Cardiac muscle cell (in vitro differentiated cells and primary cell): ENCODE data around the gene METTL1. TPM values are rescaled to one million over a fixed set of nuclear protein-coding genes. Genes with fewer than 3 reads are reported as not detected.
A peak's percentile ranks its signal among the peaks of the same experiment; 100 is the strongest.

Experiments used
- DNase-seq, 2 donors: peaks; one replicate each; pipeline versions ENCODE4 v3.0.0 to v3.0.0-alpha.2; 2010 to 2017; ENCODE audit warnings: low read depth in 1 of 2, low spot score in 1 of 2
- H3K27ac ChIP-seq: fragments of 200-600 bp; sonication (generic); 2 replicates; pipeline ENCODE4 v1.5.1; 2016
- H3K27me3 ChIP-seq: fragments of 200-600 bp; sonication (generic); 2 replicates; pipeline ENCODE4 v1.6.0; 2016; ENCODE audit warnings: control low read depth
- H3K36me3 ChIP-seq: fragments of 200-600 bp; sonication (generic); 2 replicates; pipeline ENCODE4 v1.5.1; 2016; ENCODE audit warnings: control low read depth
- H3K4me1 ChIP-seq: fragments of 200-600 bp; sonication (generic); 2 replicates; pipeline ENCODE4 v1.8.1; 2017; ENCODE audit warnings: low read depth, mild to moderate bottlenecking, mixed run types
- H3K4me3 ChIP-seq: fragments of 200-600 bp; sonication (generic); 2 replicates; pipeline ENCODE4 v1.5.1; 2016; ENCODE audit warnings: mild to moderate bottlenecking
- H3K9me3 ChIP-seq: fragments of 200-600 bp; sonication (generic); 2 replicates; pipeline ENCODE4 v1.5.1; 2017; ENCODE audit warnings: low read depth, mild to moderate bottlenecking, control low read depth
- CTCF ChIP-seq: IDR thresholded peaks from 2 replicates; pipeline ENCODE4 v1.5.1; 2012; ENCODE audit warnings: low read depth, mild to moderate bottlenecking, low read length
- polyA plus RNA-seq: library from polyadenylated mRNA; unstranded; fragments of >200 nt; fragmentation: Nextera tagmentation; extraction: Ambion mirVana; gene quantifications from 2 replicates; pipeline ENCODE4 v1.2.1, GENCODE V29; 2016
- total RNA-seq: library from RNA; depleted of rRNA; stranded (reverse); fragments of >200 nt; gene quantifications from 2 replicates; pipeline ENCODE4 v1.2.3, GENCODE V29; 2016

The METTL1 gene
- total and polyA plus RNA-seq, 2 experiments from 2014 or later = 8.1 to 21.6 TPM

- Histone ChIP-seq H3K4me1 (no peaks in the 10 kb centered on the region), H3K9me3 (no peaks in the 10 kb centered on the region), H3K27ac (no peak overlapping the region), H3K36me3 (no peaks in the 10 kb centered on the region), H3K4me3 (no peak overlapping the region), H3K27me3 (peaks cover 99% of the 10 kb centered on the region)
- no peak for DNase-seq
- TF ChIP-seq CTCF = no peak
These were observed 39.6 kb downstream of the METTL1 start for GRCh38 chr12:57732270-57732669.

- Histone ChIP-seq H3K27me3 (peaks cover 99% of the 10 kb centered on the region), H3K27ac (no peak overlapping the region), H3K9me3 (no peaks in the 10 kb centered on the region), H3K36me3 (no peaks in the 10 kb centered on the region), H3K4me3 (no peak overlapping the region), H3K4me1 (no peaks in the 10 kb centered on the region)
- no peak for DNase-seq
- TF ChIP-seq CTCF = no peak
These were observed 40.4 kb downstream of the METTL1 start for GRCh38 chr12:57731411-57732080.

DNA sequence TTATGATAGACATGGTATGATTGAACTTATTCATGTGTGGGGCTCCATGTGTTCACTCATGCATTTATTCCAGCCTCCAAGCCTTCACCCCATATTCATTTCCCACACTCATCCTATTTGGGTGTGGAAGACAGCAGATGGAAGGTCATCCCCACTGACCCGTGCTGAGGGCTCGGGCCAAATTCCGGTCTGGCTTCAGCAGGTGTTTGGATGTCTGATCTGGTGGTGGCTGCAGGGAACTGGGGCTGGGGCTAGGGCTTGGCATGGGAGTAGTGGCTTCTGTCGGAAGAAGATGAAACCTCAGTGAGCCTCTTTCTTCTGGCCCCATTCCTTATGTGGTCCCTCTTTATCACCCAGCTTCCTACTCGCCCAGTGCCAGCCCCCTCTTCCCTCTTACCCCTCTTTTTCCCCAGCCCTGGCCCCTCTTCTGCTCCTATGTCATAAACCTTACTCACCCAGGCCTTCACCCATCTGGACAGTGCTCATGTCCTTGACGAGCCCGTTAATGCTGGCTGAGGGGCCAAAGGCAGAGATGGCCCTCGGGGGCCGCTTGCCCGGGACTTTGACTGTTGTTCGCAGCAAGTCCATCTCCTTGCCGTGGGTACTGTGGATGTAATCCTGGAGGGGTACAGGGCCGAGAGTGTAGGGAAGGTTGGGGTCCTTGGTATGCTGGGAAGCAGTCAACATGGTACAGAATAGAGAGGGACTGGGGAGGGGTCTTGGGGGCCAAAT lies 41.4 kb downstream of the METTL1 start:
- Histone ChIP-seq H3K27me3 (peaks cover 99% of the 10 kb centered on the region), H3K4me1 (peaks cover 4% of the 10 kb centered on the region), H3K9me3 (no peaks in the 10 kb centered on the region), H3K4me3 (no peak overlapping the region), H3K27ac (no peak overlapping the region), H3K36me3 (no peaks in the 10 kb centered on the region)
- DNase-seq = no peak
- TF ChIP-seq CTCF = no peak

DNA sequence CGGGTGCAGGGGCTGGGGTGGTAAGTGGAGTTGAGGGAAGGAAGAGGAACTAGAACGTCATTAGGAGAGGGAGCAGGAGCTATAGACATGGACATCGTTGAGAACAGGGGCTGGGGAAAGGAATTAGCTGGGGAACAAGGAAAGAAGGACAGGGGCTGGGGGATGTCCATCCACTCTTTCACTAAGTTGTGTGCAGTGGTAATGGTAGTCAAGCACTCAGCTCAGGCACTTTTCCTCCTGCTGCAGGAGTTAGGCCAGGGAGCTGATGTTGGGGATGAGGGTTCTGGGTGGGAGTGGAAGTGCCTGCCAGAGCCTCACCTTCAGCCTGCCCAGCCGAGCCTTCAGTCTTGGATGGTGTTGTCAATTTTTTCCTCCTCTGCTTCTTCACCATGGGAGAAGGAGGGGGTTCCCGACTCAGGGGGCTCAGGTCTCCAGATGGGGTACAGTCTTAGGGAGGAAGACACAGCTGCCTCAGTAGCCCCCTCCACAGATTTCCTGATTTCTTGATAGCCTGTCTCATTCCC lies 42.5 kb downstream of the METTL1 start:
- no peak overlapping the region for H3K4me3 ChIP-seq
- peaks cover 99% of the 10 kb centered on the region for H3K27me3 ChIP-seq
- no peak overlapping the region for H3K27ac ChIP-seq
- DNase-seq = no peak
- H3K4me1 ChIP-seq = peaks cover 4% of the 10 kb centered on the region
- no peak for TF ChIP-seq CTCF
- H3K9me3 ChIP-seq = no peaks in the 10 kb centered on the region
- H3K36me3 ChIP-seq = no peaks in the 10 kb centered on the region

DNA sequence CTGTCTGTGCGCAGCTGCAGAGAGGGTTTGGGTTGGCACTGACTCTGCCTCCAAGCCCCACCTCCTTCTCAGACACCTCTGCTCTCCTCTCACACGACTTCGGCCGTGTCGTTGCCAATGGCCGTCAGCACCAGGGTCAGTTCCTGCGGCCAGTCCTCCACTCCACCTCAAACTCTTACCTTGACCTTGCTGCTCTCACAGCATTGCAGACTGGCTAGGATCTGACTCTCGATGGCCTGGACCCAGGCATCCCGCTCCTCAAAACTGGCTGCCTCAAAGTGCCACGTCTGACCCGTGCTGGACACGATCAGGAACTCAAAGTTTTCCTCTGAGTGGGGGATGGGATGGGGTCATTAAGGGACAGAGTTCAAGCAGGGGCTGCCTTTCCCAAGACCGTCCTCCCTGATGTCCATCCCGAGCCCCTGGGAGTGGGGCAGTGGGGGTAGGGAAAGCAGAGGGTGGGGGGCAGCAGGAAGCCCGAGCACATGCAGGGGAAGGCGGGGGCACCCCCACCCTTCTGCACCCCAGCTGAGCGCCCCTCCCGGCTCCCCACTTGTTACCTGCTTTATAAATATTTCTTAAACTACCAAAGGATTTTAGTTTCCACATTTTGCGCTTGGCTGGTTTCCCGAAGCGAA lies 44.0 kb downstream of the METTL1 start:
- H3K27ac ChIP-seq = no peak overlapping the region
- TF ChIP-seq CTCF = no peak
- H3K27me3 ChIP-seq = peaks cover 98% of the 10 kb centered on the region
- H3K36me3 ChIP-seq = no peaks in the 10 kb centered on the region
- H3K9me3 ChIP-seq = no peaks in the 10 kb centered on the region
- peaks cover 4% of the 10 kb centered on the region for H3K4me1 ChIP-seq
- no peak overlapping the region for H3K4me3 ChIP-seq
- peak in 1 of 2 donors; percentile 77 for DNase-seq
